ENCODE data around the gene PFKFB1. TPM values are rescaled to one million over a fixed set of nuclear protein-coding genes. Genes with fewer than 3 reads are reported as not detected.

Gene PFKFB1
- total and polyA plus RNA-seq, 2 of the 13 experiments (the other 11 are each of a cell fraction or from before 2014, with no cell fraction given), result 1.5 to 2.9 TPM

- H3K4me3 ChIP-seq (replicated peaks in 1 of 3; ENCODE audit: insufficient read depth in 1 of 3, low read depth in 2 of 3, low read length in 3 of 3), result no peak overlapping the region
- no peaks in the 10 kb centered on the region for H3K4me1 ChIP-seq (ENCODE audit: insufficient read depth, low read length)
- H2AFZ ChIP-seq (ENCODE audit: low read length), result no peak overlapping the region
- no peak for ATAC-seq
- intact Hi-C loops (cut with micrococcal nuclease; ENCODE audit: unreplicated experiment), result no loop called here
- no peak overlapping the region for H3K27ac ChIP-seq (ENCODE audit: extremely low read length, insufficient read depth, low read length)
- DNase-seq (ENCODE audit: low spot score), result no peak
- no peaks in the 10 kb centered on the region for H3K79me2 ChIP-seq (ENCODE audit: insufficient read depth, low read length)
- BruUV-seq (replicated peaks), result no TSS peak
- H3K9me3 ChIP-seq (ENCODE audit: low read length), result no peaks in the 10 kb centered on the region
- ChIA-PET CTCF (ENCODE audit: low intra/inter-chr PET ratio, low total read pairs) (no interaction called here), POLR2A (no interaction called here)
- H3K27me3 ChIP-seq (ENCODE audit: control insufficient read depth in 1 of 2, insufficient read depth in 2 of 2, low read length in 2 of 2), result no peaks in the 10 kb centered on the region
- 30% methylated on average over 3 of the region's 3 CpGs for WGBS (ENCODE audit: low lambda C conversion rate)
- in situ Hi-C loops (cut with HindIII; ENCODE audit: extremely low pct_ligation_motif_present, low pct_unique_long_range_greater_than_20kb), result no loop called here
- no peaks in the 10 kb centered on the region for H3K36me3 ChIP-seq (replicated peaks in 1 of 2; ENCODE audit: control insufficient read depth in 1 of 2, insufficient read depth in 2 of 2, low read length in 2 of 2)
- no peak for TF ChIP-seq ATF7 (IDR thresholded peaks at IDR 0.05)
- no peak for TF ChIP-seq ATF7 (CRISPR knock-in tag; IDR thresholded peaks at IDR 0.05)
- no peak for TF ChIP-seq RFX5 (IDR thresholded peaks at IDR 0.05; ENCODE audit: low read depth, low read length)
- no peak for TF ChIP-seq PRDM4 (CRISPR knock-in tag; IDR thresholded peaks at IDR 0.05; ENCODE audit: borderline replicate concordance)
- TF ChIP-seq NR2F1 (CRISPR knock-in tag; IDR thresholded peaks at IDR 0.05), result no peak
- TF ChIP-seq ZNF691 (CRISPR knock-in tag; IDR thresholded peaks at IDR 0.05; ENCODE audit: borderline replicate concordance, low read depth), result no peak
- no peak for TF ChIP-seq ELF3 (CRISPR knock-in tag; IDR thresholded peaks at IDR 0.05)
- no peak for TF ChIP-seq ZHX2 (IDR thresholded peaks at IDR 0.05; ENCODE audit: low read depth)
- TF ChIP-seq ZHX2 (CRISPR knock-in tag; IDR thresholded peaks at IDR 0.05; ENCODE audit: borderline replicate concordance), result no peak
- FAIRE-seq, result no peak
- H4K20me1 ChIP-seq (ENCODE audit: insufficient read depth, low read length), result no peaks in the 10 kb centered on the region
- H3K4me2 ChIP-seq (ENCODE audit: low read depth, low read length), result no peak overlapping the region
- no peak overlapping the region for H3K9ac ChIP-seq (ENCODE audit: insufficient read depth, low read depth, low read length)
These were observed 45.5 kb upstream of the PFKFB1 start for GRCh38 chrX:55039471-55039870.

Data from HepG2 (cell line).